HL-60/S4 treated with phorbol 12-myristate 13-acetate at 8.2 ng/mL for 4 days and 3 days (cell line): Measurements from ENCODE around the gene CPA2.

Experiments used
- in situ Hi-C: fragments of 300-500 bp; cut with MboI; formaldehyde crosslinking; loops from 2 replicates; pipeline ENCODE4 v1.15.0; 2022; ENCODE audit warnings: low sequenced_read_pairs

Gene CPA2

GRCh38 chr7:130266258-130266960 lies at the start of gene CPA2:
Gene CPA2 (plus strand): TSS chr7:130266863. CDS start chr7:130266882, 19 bp downstream.
- in situ Hi-C loops = no loop called here

GRCh38 chr7:130218806-130219620 lies 47.6 kb upstream of the CPA2 start:
- in situ Hi-C loops = no loop called here

- in situ Hi-C loops = no loop called here
Measured at GRCh38 chr7:130219871-130220270, 46.8 kb upstream of the CPA2 start.

GRCh38 chr7:130221746-130222145 lies 44.9 kb upstream of the CPA2 start:
- in situ Hi-C loops = no loop called here

GRCh38 chr7:130223646-130224045 lies 43.0 kb upstream of the CPA2 start:
- in situ Hi-C loops = no loop called here

- in situ Hi-C loops = no loop called here
Measured at GRCh38 chr7:130224210-130224609, 42.5 kb upstream of the CPA2 start.

- in situ Hi-C loops = loop anchor here (25.0 kb wide), 1 partner anchor 537 kb away; no protein-coding TSS in a partner anchor
Measured at GRCh38 chr7:130224923-130225322, 41.7 kb upstream of the CPA2 start.

- in situ Hi-C loops = loop anchor here (25.0 kb wide), 1 partner anchor 536 kb away; no protein-coding TSS in a partner anchor
Measured at GRCh38 chr7:130226333-130226732, 40.3 kb upstream of the CPA2 start.

- in situ Hi-C loops = loop anchor here (25.0 kb wide), 1 partner anchor 534 kb away; no protein-coding TSS in a partner anchor
Measured at GRCh38 chr7:130227883-130228575, 38.6 kb upstream of the CPA2 start.

GRCh38 chr7:130228840-130229502 lies 37.7 kb upstream of the CPA2 start:
- in situ Hi-C loops = loop anchor here (25.0 kb wide), 1 partner anchor 533 kb away; no protein-coding TSS in a partner anchor

GRCh38 chr7:130229981-130230380 lies 36.7 kb upstream of the CPA2 start:
- in situ Hi-C loops = loop anchor here (25.0 kb wide), 1 partner anchor 532 kb away; no protein-coding TSS in a partner anchor

- in situ Hi-C loops = loop anchor here (25.0 kb wide), 1 partner anchor 531 kb away; no protein-coding TSS in a partner anchor
Measured at GRCh38 chr7:130231792-130232191, 34.9 kb upstream of the CPA2 start.

GRCh38 chr7:130232209-130232608 lies 34.5 kb upstream of the CPA2 start:
- in situ Hi-C loops = loop anchor here (25.0 kb wide), 1 partner anchor 530 kb away; no protein-coding TSS in a partner anchor

- in situ Hi-C loops = loop anchor here (25.0 kb wide), 1 partner anchor 528 kb away; no protein-coding TSS in a partner anchor
Measured at GRCh38 chr7:130234078-130234477, 32.6 kb upstream of the CPA2 start.

- in situ Hi-C loops = loop anchor here (25.0 kb wide), 1 partner anchor 526 kb away; no protein-coding TSS in a partner anchor
Measured at GRCh38 chr7:130236361-130236760, 30.3 kb upstream of the CPA2 start.

- in situ Hi-C loops = loop anchor here (25.0 kb wide), 1 partner anchor 522 kb away; no protein-coding TSS in a partner anchor
Measured at GRCh38 chr7:130240240-130240639, 26.4 kb upstream of the CPA2 start.

GRCh38 chr7:130242198-130243014 lies 24.3 kb upstream of the CPA2 start:
- in situ Hi-C loops = loop anchor here (25.0 kb wide), 1 partner anchor 520 kb away; no protein-coding TSS in a partner anchor

GRCh38 chr7:130243486-130243885 lies 23.2 kb upstream of the CPA2 start:
- in situ Hi-C loops = loop anchor here (25.0 kb wide), 1 partner anchor 519 kb away; no protein-coding TSS in a partner anchor

- in situ Hi-C loops = loop anchor here (25.0 kb wide), 1 partner anchor 516 kb away; no protein-coding TSS in a partner anchor
Measured at GRCh38 chr7:130246491-130246890, 20.2 kb upstream of the CPA2 start.
